IMR-90 (cell line): Measurements from ENCODE around the gene UBP1. TPM values are rescaled to one million over a fixed set of nuclear protein-coding genes. Genes with fewer than 3 reads are reported as not detected.

Experiments used
- ELK1 ChIP-seq: fragments of 150-350 bp; IDR thresholded peaks from 2 replicates; pipeline ENCODE4 v1.6.1; 2016; ENCODE audit warnings: low read depth, mild to moderate bottlenecking, low read length, moderate library complexity, borderline replicate concordance
- SMC3 ChIP-seq: fragments of 150-350 bp; IDR thresholded peaks from 2 replicates; pipeline ENCODE4 v1.6.1; 2016; ENCODE audit warnings: low read depth, mild to moderate bottlenecking, antibody characterized with exemption, low read length, moderate library complexity
- polyA plus RNA-seq, 3 experiments: library from polyadenylated mRNA; depleted of rRNA; stranded (reverse); fragments of >200 nt; gene quantifications; 2 replicates each; pipeline ENCODE4 v1.2.3, GENCODE V29; 2012; ENCODE audit warnings: low replicate concordance in 1 of 3
- total RNA-seq: library from RNA; depleted of rRNA; stranded (reverse); fragments of >200 nt; gene quantifications from 2 replicates; pipeline ENCODE4 v1.2.3, GENCODE V29; 2012

UBP1 gene
- total and polyA plus RNA-seq, 2 of the 4 experiments (the other 2 are of a cell fraction) = 56.3 to 73.8 TPM

GRCh38 chr3:33439546-33440327 is 468 bp downstream of the UBP1 start (continued):
- TF ChIP-seq ELK1 = no peak
- no peak for TF ChIP-seq SMC3
